Thyroid gland (tissue), 4 donors: ENCODE data around the gene ZNF302.

ENCODE experiments used
- POLR2A ChIP-seq, 2 donors: fragments of 450-650 bp; IDR thresholded peaks; one replicate each; pipeline ENCODE4 v1.6.1; 2017; ENCODE audit warnings: antibody characterized with exemption in 2 of 2, mild to moderate bottlenecking in 2 of 2, moderate library complexity in 1 of 2
- TF ChIP-seq, protein P1 (sequence below), 6 experiments: fragments of 200-600 bp in 3 of 6; fragments of 450-650 bp in 3 of 6; sonication (generic) in 3 of 6; IDR thresholded peaks; one replicate each; pipeline ENCODE4 v1.5.1; 2016 to 2019; ENCODE audit warnings: antibody characterized with exemption in 6 of 6, mild to moderate bottlenecking in 2 of 6, inconsistent platforms in 1 of 6, moderate library complexity in 1 of 6

DNA sequence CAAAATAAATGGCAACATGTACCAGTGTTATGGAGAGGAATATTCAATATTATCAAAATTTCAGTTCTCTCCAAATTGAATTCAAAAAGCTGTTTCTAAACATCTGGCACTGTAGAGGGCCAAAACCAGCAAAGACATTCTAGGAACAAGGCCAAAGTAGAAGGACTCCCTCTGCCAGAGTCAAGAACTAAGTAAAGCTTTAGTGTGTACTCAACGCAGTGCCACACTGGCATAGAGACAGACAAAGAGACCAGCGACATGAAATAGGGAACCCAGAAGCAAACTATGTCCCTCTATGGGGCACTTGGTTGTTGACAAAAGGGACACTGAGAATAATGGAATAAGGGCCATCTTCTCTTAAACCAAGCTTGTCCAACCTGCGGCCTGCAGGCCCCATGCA, 16.1 kb upstream of the ZNF302 start:
- TF ChIP-seq, protein P1, sequence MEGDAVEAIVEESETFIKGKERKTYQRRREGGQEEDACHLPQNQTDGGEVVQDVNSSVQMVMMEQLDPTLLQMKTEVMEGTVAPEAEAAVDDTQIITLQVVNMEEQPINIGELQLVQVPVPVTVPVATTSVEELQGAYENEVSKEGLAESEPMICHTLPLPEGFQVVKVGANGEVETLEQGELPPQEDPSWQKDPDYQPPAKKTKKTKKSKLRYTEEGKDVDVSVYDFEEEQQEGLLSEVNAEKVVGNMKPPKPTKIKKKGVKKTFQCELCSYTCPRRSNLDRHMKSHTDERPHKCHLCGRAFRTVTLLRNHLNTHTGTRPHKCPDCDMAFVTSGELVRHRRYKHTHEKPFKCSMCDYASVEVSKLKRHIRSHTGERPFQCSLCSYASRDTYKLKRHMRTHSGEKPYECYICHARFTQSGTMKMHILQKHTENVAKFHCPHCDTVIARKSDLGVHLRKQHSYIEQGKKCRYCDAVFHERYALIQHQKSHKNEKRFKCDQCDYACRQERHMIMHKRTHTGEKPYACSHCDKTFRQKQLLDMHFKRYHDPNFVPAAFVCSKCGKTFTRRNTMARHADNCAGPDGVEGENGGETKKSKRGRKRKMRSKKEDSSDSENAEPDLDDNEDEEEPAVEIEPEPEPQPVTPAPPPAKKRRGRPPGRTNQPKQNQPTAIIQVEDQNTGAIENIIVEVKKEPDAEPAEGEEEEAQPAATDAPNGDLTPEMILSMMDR (IDR thresholded peaks at IDR 0.05): no peak
- no peak for TF ChIP-seq POLR2A (IDR thresholded peaks at IDR 0.05)
